NCI-H82 treated with DMSO at 0.1 percent for 48 hours (cell line): ENCODE data around the gene ALPK1.
"Not testable (repeated sequence)": the region's sequence is repeated elsewhere in the genome, so short reads cannot be mapped to it uniquely, and the experiment has no call there.

ENCODE experiments used
- DNase-seq: peaks from one replicate; lab custom pipeline; 2025; ENCODE audit not compliant: unreplicated experiment; lab: John Stamatoyannopoulos, UW

ALPK1 gene

GRCh38 chr4:112284166-112284565 lies 13.0 kb upstream of the ALPK1 start:
- no peak for DNase-seq

DNA sequence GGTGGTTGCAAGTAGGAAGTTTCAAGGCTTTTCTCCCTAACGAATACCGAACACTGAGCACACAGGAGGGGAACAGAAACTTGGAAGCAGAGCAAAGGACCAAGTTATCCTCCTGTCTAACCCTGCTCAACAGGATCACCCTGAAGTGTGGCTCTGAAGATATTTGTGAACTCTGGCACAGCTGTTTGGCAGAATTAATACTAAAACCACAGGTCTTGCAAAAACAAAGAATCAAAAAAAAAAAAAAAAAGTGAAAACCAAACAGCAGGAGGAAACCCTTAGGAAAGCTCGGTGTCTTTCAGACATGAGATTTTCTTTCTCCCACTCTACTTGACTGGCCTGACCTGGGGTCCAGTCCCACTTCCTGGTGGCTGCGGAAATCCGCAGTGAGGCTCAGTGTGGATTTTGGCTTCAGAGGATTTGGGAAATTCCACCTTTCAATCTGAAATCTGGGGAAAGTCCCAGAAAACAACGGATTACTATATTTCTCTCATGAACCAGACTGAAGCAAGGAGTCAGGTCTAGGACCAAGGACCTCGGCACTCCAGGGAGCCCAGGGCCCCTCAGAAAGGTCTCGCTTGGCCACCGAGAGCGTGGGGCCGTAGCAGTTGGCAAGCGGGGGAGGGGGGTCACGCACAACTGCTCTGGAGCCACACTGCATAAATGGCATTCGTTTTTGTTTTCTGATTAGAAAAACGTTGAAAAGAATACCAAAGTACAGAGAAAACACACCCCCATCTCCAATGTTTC lies 12.3 kb upstream of the ALPK1 start:
- no peak for DNase-seq

GRCh38 chr4:112287258-112287989 lies 9.7 kb upstream of the ALPK1 start:
- DNase-seq = no peak

- no peak for DNase-seq
These were observed 8.7 kb upstream of the ALPK1 start for GRCh38 chr4:112288455-112288854.

GRCh38 chr4:112289407-112290253 lies 7.5 kb upstream of the ALPK1 start:
- no peak for DNase-seq

- no peak for DNase-seq
These were observed 6.8 kb upstream of the ALPK1 start for GRCh38 chr4:112290341-112290740.

GRCh38 chr4:112299721-112300120 lies 2.6 kb downstream of the ALPK1 start:
- DNase-seq = no peak

- DNase-seq = no peak
These were observed 5.4 kb downstream of the ALPK1 start for GRCh38 chr4:112302320-112303274.

- not testable (repeated sequence) for DNase-seq
These were observed 8.3 kb downstream of the ALPK1 start for GRCh38 chr4:112305477-112305876.

DNA sequence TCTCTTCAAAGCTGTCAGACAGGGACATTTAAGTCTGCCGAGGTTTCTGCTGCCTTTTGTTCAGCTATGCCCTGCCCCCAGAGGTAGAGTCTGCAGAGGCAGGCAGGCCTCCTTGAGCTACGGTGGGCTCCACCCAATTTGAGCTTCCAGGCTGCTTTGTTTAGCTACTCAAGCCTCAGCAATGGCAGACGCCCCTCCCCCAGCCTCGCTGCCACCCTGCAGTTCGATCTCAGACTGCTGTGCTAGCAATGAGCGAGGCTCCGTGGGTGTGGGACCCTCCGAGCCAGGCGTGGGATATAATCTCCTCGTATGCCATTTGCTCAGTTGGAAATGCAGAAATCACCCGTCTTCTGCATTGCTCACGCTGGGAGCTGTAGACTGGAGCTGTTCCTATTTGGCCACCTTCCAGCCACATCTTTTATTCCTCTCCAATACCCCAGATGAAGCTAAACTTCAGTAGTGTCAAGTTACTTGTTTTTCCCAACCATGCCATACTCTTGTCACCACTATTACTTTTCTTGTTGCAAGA lies 12.2 kb downstream of the ALPK1 start:
- not testable (repeated sequence) for DNase-seq

GRCh38 chr4:112311516-112311915 lies 14.3 kb downstream of the ALPK1 start:
- DNase-seq = no peak

DNA sequence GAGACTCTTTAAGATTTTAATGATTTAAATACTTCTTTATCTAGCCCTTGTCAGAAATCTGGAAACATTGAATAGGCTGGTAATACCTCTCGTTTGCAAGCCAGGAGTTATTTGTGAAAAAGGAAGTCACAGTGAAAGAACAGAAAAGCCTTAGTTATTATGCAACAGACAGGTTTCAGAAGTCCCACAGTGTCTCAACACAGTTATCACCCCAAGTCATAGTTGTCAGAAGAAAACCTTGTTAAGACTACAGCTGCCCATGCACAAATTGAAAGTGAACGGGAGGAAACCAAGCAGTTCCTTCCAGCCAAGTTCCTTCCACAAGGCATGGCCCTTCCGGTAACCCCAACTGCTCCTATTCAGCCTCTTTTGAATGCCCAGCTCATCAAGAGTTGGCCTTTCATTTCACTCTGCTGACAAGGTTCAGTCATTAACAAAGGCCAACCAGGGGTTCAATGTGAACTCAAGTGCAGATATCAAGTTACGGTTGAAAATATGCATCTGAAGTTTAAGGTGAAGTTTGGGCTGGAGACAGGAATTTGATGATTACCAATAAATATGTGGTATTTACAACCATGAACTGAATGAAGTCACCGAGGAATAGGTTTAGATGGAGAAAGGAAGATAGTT lies 15.6 kb downstream of the ALPK1 start:
- no peak for DNase-seq

DNA sequence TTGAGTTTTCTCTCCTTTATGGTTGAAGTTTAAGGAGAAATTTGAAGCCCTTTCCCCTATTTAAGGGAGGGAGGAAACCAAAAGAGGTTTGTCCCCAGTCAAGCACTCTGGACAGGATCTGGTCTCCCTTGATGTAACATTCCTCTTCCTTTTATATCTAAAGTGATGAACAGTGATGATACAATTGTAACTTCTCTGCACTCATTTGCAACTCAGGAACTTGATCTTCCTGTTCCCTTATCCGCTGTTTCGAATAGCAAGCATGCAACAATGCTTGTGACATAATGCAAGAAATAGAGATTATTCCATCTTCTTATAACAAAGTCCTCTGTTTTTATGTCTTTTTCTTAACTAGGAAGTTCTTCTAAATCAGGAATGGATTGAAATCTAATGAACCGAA lies 18.3 kb downstream of the ALPK1 start:
- no peak for DNase-seq

DNA sequence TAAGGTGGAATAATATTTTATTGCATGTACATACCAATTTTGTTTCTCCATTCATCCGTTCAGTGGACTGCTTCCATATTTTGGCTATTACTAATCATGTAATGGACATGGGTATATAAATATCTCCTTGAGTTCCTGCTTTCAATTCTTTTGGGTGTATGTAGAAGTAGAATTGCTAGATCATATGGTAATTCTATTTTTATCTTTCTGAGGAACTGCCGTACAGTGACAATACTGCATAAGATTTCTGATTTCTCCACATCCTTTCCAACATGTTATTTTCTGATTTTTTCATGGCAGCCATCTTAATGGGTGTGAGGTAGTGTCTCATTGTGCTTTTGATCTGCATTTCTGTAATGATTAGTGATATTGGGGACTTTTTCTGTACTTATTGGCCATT lies 19.2 kb downstream of the ALPK1 start:
- DNase-seq = no peak

- DNase-seq = no peak
These were observed 21.3 kb downstream of the ALPK1 start for GRCh38 chr4:112318239-112319142.

DNA sequence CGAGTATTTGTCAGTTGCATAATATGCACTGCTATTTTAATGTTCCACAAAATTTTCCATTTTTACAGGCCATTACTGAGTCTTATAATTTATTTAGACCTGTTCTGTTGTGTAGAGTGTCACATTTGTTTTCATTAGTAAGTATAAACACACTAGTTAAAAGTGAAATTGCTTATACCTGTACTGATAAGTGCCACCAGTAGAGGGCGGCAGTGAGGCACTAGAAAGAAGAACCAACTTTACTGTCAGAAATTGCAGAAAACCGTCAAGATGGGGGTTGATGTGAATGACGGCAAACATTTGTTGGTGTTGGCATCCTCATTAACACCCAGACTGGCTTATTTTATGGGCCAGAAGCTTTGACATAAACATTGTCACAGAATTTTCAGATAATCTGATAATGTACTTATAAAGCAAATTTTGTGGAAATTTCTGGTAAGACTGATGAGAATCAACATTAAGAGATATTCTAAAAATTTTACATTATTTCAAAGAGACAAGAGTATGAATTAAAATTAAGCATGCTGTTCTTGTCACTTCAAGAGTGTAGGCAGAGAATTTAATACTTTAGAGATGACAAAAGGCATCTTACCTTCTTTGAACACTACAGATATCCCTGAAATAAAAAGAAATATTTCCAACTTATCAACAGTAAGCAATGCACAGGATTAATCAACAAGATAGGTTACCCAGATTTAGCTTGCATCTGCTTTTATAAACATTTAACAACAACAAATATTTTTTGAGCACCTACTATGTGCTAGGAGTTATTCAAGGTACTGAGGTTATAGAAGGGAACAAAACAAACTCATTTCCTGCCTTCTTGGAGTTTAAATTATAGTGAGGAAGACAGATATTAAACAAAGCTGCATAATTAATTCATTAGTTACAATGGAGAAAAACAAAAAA lies 24.9 kb downstream of the ALPK1 start:
- DNase-seq = peak; percentile 26

- no peak for DNase-seq
These were observed 25.7 kb downstream of the ALPK1 start for GRCh38 chr4:112322866-112323265.

DNA sequence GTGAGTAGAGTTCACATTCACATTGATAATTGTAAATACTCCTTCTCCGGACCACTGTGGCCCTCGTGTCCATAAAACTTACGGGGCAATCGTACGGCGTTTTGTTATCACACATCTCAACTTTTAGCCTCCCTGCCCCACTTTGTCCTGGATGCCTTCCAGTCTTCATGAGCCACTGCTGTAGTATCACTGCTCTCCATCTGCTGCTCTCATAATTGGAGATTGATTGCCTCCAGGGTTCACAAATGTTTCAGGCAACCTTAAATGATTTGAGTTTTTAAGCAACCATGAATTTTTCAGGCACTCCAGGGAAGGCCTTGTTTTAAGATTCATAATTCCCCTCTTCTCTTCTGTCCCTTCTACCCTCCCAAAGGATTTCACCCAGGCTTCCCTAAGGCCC lies 28.4 kb downstream of the ALPK1 start:
- no peak for DNase-seq
